GM23338 (cell line): ENCODE measurements around the gene KCTD3. TPM values are rescaled to one million over a fixed set of nuclear protein-coding genes. Genes with fewer than 3 reads are reported as not detected.

Experiments
- ATAC-seq: fragments of 200-7000 bp; cut with Tn5 transposase; 3 replicates; pipeline ENCODE4 v1.9.1; 2020
- DNase-seq: peaks from one replicate; pipeline ENCODE4 v3.0.0-alpha.2; 2015; ENCODE audit warnings: low spot score
- H2AFZ ChIP-seq: fragments of 200-600 bp; sonication (generic); 2 replicates; pipeline ENCODE4 v1.8.0; 2016; ENCODE audit warnings: antibody characterized with exemption, mild to moderate bottlenecking, moderate library complexity
- H3F3A ChIP-seq: fragments of 200-600 bp; sonication (generic); replicated peaks from 2 replicates; pipeline ENCODE4 v1.8.0; 2017; ENCODE audit warnings: antibody characterized with exemption, mixed run types, low read depth
- H3K27ac ChIP-seq: fragments of 200-600 bp; sonication (generic); 2 replicates; pipeline ENCODE4 v1.6.1; 2016; ENCODE audit warnings: low read depth
- H3K27me3 ChIP-seq: fragments of 200-600 bp; sonication (generic); 2 replicates; pipeline ENCODE4 v1.8.0; 2016; ENCODE audit warnings: mild to moderate bottlenecking, mixed run types, moderate library complexity; ENCODE audit not compliant: insufficient read depth
- H3K36me3 ChIP-seq: fragments of 200-600 bp; sonication (generic); 2 replicates; pipeline ENCODE4 v1.8.0; 2016; ENCODE audit warnings: mild to moderate bottlenecking; ENCODE audit not compliant: insufficient read depth
- H3K4me1 ChIP-seq: fragments of 200-600 bp; sonication (generic); 2 replicates; pipeline ENCODE4 v1.8.0; 2016; ENCODE audit warnings: mild to moderate bottlenecking, moderate library complexity; ENCODE audit not compliant: insufficient read depth
- H3K4me2 ChIP-seq: fragments of 200-600 bp; sonication (generic); 2 replicates; pipeline ENCODE4 v1.7.1; 2017; ENCODE audit warnings: mixed run types
- H3K4me3 ChIP-seq: fragments of 200-600 bp; sonication (generic); 2 replicates; pipeline ENCODE4 v1.6.1; 2016; ENCODE audit warnings: mixed run types
- H3K79me2 ChIP-seq: fragments of 200-600 bp; sonication (generic); replicated peaks from 2 replicates; pipeline ENCODE4 v1.8.0; 2017; ENCODE audit warnings: mild to moderate bottlenecking; ENCODE audit not compliant: insufficient read depth
- H3K9me2 ChIP-seq: fragments of 200-600 bp; sonication (generic); 2 replicates; pipeline ENCODE4 v1.8.0; 2017; ENCODE audit not compliant: insufficient read depth
- H4K20me1 ChIP-seq: fragments of 200-600 bp; sonication (generic); replicated peaks from 2 replicates; pipeline ENCODE4 v1.8.0; 2017; ENCODE audit warnings: mild to moderate bottlenecking; ENCODE audit not compliant: insufficient read depth
- H3K27ac Mint-ChIP-seq: 2 replicates; pipeline ENCODE4 v1.8.0; 2020; ENCODE audit warnings: inconsistent platforms, mild to moderate bottlenecking, moderate library complexity, mixed read lengths
- H3K27me3 Mint-ChIP-seq: 3 replicates; pipeline ENCODE4 v1.8.0; 2022; ENCODE audit warnings: low read depth, mild to moderate bottlenecking, moderate library complexity, mixed read lengths, inconsistent platforms; ENCODE audit not compliant: insufficient read depth, poor library complexity
- H3K36me3 Mint-ChIP-seq: 3 replicates; pipeline ENCODE4 v1.8.0; 2021; ENCODE audit warnings: low read depth, mild to moderate bottlenecking, inconsistent platforms, moderate library complexity, mixed read lengths
- H3K4me1 Mint-ChIP-seq: 3 replicates; pipeline ENCODE4 v1.8.0; 2020; ENCODE audit warnings: mild to moderate bottlenecking, inconsistent platforms, mixed read lengths
- H3K4me3 Mint-ChIP-seq: 3 replicates; pipeline ENCODE4 v1.8.0; 2021; ENCODE audit warnings: moderate library complexity, mild to moderate bottlenecking, inconsistent platforms, mixed read lengths
- H3K9me3 Mint-ChIP-seq: 3 replicates; pipeline ENCODE4 v1.8.0; 2020; ENCODE audit warnings: moderate library complexity, mild to moderate bottlenecking, inconsistent platforms, mixed read lengths
- CREB1 ChIP-seq: fragments of 250-450 bp; sonication (Bioruptor Pico); IDR thresholded peaks from 2 replicates; pipeline ENCODE4 v1.5.0; 2020; ENCODE audit warnings: low read depth, mild to moderate bottlenecking, moderate library complexity
- ETS1 ChIP-seq: IDR thresholded peaks from 2 replicates; pipeline ENCODE4 v1.6.1; 2016; ENCODE audit warnings: antibody characterized with exemption
- EZH2 ChIP-seq: fragments of 200-600 bp; sonication (generic); IDR thresholded peaks from one replicate; pipeline ENCODE4 v1.8.0; 2017; ENCODE audit warnings: antibody characterized with exemption, mild to moderate bottlenecking, low read depth; ENCODE audit not compliant: unreplicated experiment
- JUNB ChIP-seq: IDR thresholded peaks from one replicate; pipeline ENCODE4 v1.6.1; 2016; ENCODE audit warnings: antibody characterized with exemption; ENCODE audit not compliant: unreplicated experiment
- NANOG ChIP-seq: IDR thresholded peaks from 2 replicates; pipeline ENCODE4 v1.6.1; 2016; ENCODE audit warnings: antibody characterized with exemption, borderline replicate concordance
- POLR2AphosphoS5 ChIP-seq: IDR thresholded peaks from 2 replicates; pipeline ENCODE4 v1.6.1; 2016; ENCODE audit warnings: antibody characterized with exemption, low read depth
- STAT1 ChIP-seq: IDR thresholded peaks from one replicate; pipeline ENCODE4 v1.6.1; 2016; ENCODE audit warnings: antibody characterized with exemption; ENCODE audit not compliant: unreplicated experiment
- ZNF114 ChIP-seq: fragments of 250-450 bp; sonication (Bioruptor Pico); IDR thresholded peaks from 2 replicates; pipeline ENCODE4 v1.5.0; 2020; ENCODE audit warnings: mild to moderate bottlenecking, moderate library complexity
- ZNF331 ChIP-seq: fragments of 250-450 bp; sonication (Bioruptor Pico); IDR thresholded peaks from 2 replicates; pipeline ENCODE4 v1.5.0; 2020; ENCODE audit warnings: low read depth, mild to moderate bottlenecking, moderate library complexity
- ZNF462 ChIP-seq: fragments of 250-450 bp; sonication (Bioruptor Pico); IDR thresholded peaks from 2 replicates; pipeline ENCODE4 v1.5.0; 2020; ENCODE audit warnings: mild to moderate bottlenecking, moderate library complexity
- polyA plus RNA-seq: library from polyadenylated mRNA; unstranded; fragments of >200 nt; fragmentation: Nextera tagmentation; extraction: Ambion mirVana; gene quantifications from 2 replicates; pipeline ENCODE4 v1.2.1, GENCODE V29; 2016
- total RNA-seq: library from RNA; depleted of rRNA; stranded (reverse); fragments of >200 nt; shearing (Covaris generic); gene quantifications from 2 replicates; pipeline ENCODE4 v1.2.3, GENCODE V29; 2014

Gene KCTD3
- total and polyA plus RNA-seq, 2 experiments from 2014 or later: 29.4 to 60.3 TPM

GRCh38 chr1:215625949-215626348, 58.8 kb downstream of the KCTD3 start (continued):
- TF ChIP-seq ZNF462 (no peak), STAT1 (no peak), EZH2 (no peak), CREB1 (CRISPR knock-in tag) (no peak), ETS1 (no peak), ZNF114 (CRISPR knock-in tag) (no peak), POLR2AphosphoS5 (no peak), ZNF331 (CRISPR knock-in tag) (no peak)

- H3F3A ChIP-seq: no peaks in the 10 kb centered on the region
- H3K9me3 Mint-ChIP-seq: no peaks in the 10 kb centered on the region
- H3K4me3 Mint-ChIP-seq: no peak overlapping the region
- no peaks in the 10 kb centered on the region for H3K79me2 ChIP-seq
- H3K27me3 Mint-ChIP-seq: peaks cover 4% of the 10 kb centered on the region
- H3K27me3 ChIP-seq: no peaks in the 10 kb centered on the region
- no peak overlapping the region for H2AFZ ChIP-seq
- H3K36me3 Mint-ChIP-seq: no peaks in the 10 kb centered on the region
- ATAC-seq: no peak
- no peak for DNase-seq
- H3K36me3 ChIP-seq: no peaks in the 10 kb centered on the region
- no peaks in the 10 kb centered on the region for H3K4me1 ChIP-seq
- H4K20me1 ChIP-seq: no peaks in the 10 kb centered on the region
- H3K27ac Mint-ChIP-seq: no peak overlapping the region
- H3K4me3 ChIP-seq: no peak overlapping the region
- peaks cover 16% of the 10 kb centered on the region for H3K4me1 Mint-ChIP-seq
- H3K4me2 ChIP-seq: no peak overlapping the region
- no peak overlapping the region for H3K27ac ChIP-seq
- no peaks in the 10 kb centered on the region for H3K9me2 ChIP-seq
- TF ChIP-seq STAT1 (no peak), NANOG (no peak), ZNF462 (no peak), ZNF331 (CRISPR knock-in tag) (no peak), ZNF114 (CRISPR knock-in tag) (no peak), JUNB (no peak)
Measured at GRCh38 chr1:215631040-215631439, 63.9 kb downstream of the KCTD3 start.
